Measurements from ENCODE around the gene NDUFA13.

NDUFA13 gene

GRCh38 chr19:19486343-19487076 is 29.5 kb upstream of the NDUFA13 start:
- Histone ChIP-seq H3K79me2 (ENCODE audit: insufficient read depth, low read length) (peaks cover 85% of the 10 kb centered on the region), H4K20me1 (ENCODE audit: insufficient read depth, low read length, poor library complexity, severe bottlenecking) (peaks cover 27% of the 10 kb centered on the region), H3K36me3 (ENCODE audit: insufficient read depth, low read length) (peaks cover 37% of the 10 kb centered on the region; the same call in 1 of the 2 replicates), H3K9ac (ENCODE audit: low read depth, low read length, poor library complexity, severe bottlenecking) (no peak overlapping the region), H2AFZ (ENCODE audit: low read length) (no peak overlapping the region), H3K9me2 (replicated peaks; ENCODE audit: low read depth, low read length) (no peaks in the 10 kb centered on the region), H3K4me1 (ENCODE audit: insufficient read depth, low read length, poor library complexity, severe bottlenecking) (peaks cover 35% of the 10 kb centered on the region), H3K4me2 (ENCODE audit: low read depth, low read length, poor library complexity, severe bottlenecking) (no peak overlapping the region), H3K9me3 (ENCODE audit: insufficient read depth, low read depth, low read length) (no peaks in the 10 kb centered on the region), H3F3A (ENCODE audit: low read depth) (peaks cover 8% of the 10 kb centered on the region; the same call in 1 of the 2 replicates), H3K4me3 (ENCODE audit: low read length, poor library complexity, severe bottlenecking) (no peak overlapping the region), H3K27me3 (ENCODE audit: insufficient read depth, low read length, poor library complexity, severe bottlenecking) (no peaks in the 10 kb centered on the region)
- TF ChIP-seq EZH2phosphoT487 (IDR thresholded peaks at IDR 0.05; ENCODE audit: borderline replicate concordance), result no peak
- no peak for TF ChIP-seq CTCF (conservative IDR thresholded peaks at IDR 0.05; ENCODE audit: low read length)

GRCh38 chr19:19487077-19487949 is 28.7 kb upstream of the NDUFA13 start:
- H3K4me2 ChIP-seq (ENCODE audit: low read depth, low read length, poor library complexity, severe bottlenecking), result no peak overlapping the region
- peaks cover 35% of the 10 kb centered on the region for H3K4me1 ChIP-seq (ENCODE audit: insufficient read depth, low read length, poor library complexity, severe bottlenecking)
- no peak overlapping the region for H3K4me3 ChIP-seq (ENCODE audit: low read length, poor library complexity, severe bottlenecking)
- TF ChIP-seq EZH2phosphoT487 (IDR thresholded peaks at IDR 0.05; ENCODE audit: borderline replicate concordance) (no peak), CTCF (conservative IDR thresholded peaks at IDR 0.05; ENCODE audit: low read length) (no peak)
- H2AFZ ChIP-seq (ENCODE audit: low read length), result no peak overlapping the region
- peaks cover 8% of the 10 kb centered on the region; the same call in 1 of the 2 replicates for H3F3A ChIP-seq (ENCODE audit: low read depth)
- H3K9ac ChIP-seq (ENCODE audit: low read depth, low read length, poor library complexity, severe bottlenecking), result no peak overlapping the region
- H3K36me3 ChIP-seq (ENCODE audit: insufficient read depth, low read length), result peaks cover 38% of the 10 kb centered on the region; the same call in 1 of the 2 replicates
- no peaks in the 10 kb centered on the region for H3K9me3 ChIP-seq (ENCODE audit: insufficient read depth, low read depth, low read length)
- H3K79me2 ChIP-seq (ENCODE audit: insufficient read depth, low read length), result peaks cover 85% of the 10 kb centered on the region
- H4K20me1 ChIP-seq (ENCODE audit: insufficient read depth, low read length, poor library complexity, severe bottlenecking), result peaks cover 27% of the 10 kb centered on the region
- H3K27me3 ChIP-seq (ENCODE audit: insufficient read depth, low read length, poor library complexity, severe bottlenecking), result no peaks in the 10 kb centered on the region
- H3K9me2 ChIP-seq (replicated peaks; ENCODE audit: low read depth, low read length), result no peaks in the 10 kb centered on the region

- Histone ChIP-seq H3K9me3 (ENCODE audit: insufficient read depth, low read depth, low read length) (no peaks in the 10 kb centered on the region), H3F3A (ENCODE audit: low read depth) (peaks cover 8% of the 10 kb centered on the region; the same call in 1 of the 2 replicates), H4K20me1 (ENCODE audit: insufficient read depth, low read length, poor library complexity, severe bottlenecking) (peaks cover 20% of the 10 kb centered on the region), H3K27me3 (ENCODE audit: insufficient read depth, low read length, poor library complexity, severe bottlenecking) (no peaks in the 10 kb centered on the region), H3K4me1 (ENCODE audit: insufficient read depth, low read length, poor library complexity, severe bottlenecking) (peaks cover 35% of the 10 kb centered on the region), H3K9ac (ENCODE audit: low read depth, low read length, poor library complexity, severe bottlenecking) (peak overlapping the region; percentile 61), H3K9me2 (replicated peaks; ENCODE audit: low read depth, low read length) (no peaks in the 10 kb centered on the region), H3K4me3 (ENCODE audit: low read length, poor library complexity, severe bottlenecking) (peak overlapping the region; percentile 41), H3K79me2 (ENCODE audit: insufficient read depth, low read length) (peaks cover 78% of the 10 kb centered on the region), H3K4me2 (ENCODE audit: low read depth, low read length, poor library complexity, severe bottlenecking) (peak overlapping the region; percentile 62), H2AFZ (ENCODE audit: low read length) (no peak overlapping the region), H3K36me3 (ENCODE audit: insufficient read depth, low read length) (peaks cover 39% of the 10 kb centered on the region; the same call in 1 of the 2 replicates)
- TF ChIP-seq EZH2phosphoT487 (IDR thresholded peaks at IDR 0.05; ENCODE audit: borderline replicate concordance), result no peak
- TF ChIP-seq CTCF (conservative IDR thresholded peaks at IDR 0.05; ENCODE audit: low read length), result no peak
Observed at GRCh38 chr19:19487950-19488874, 27.8 kb upstream of the NDUFA13 start.
